Uterus (tissue), 2 donors: ENCODE results near the gene ZNF618.
"Not testable (repeated sequence)": the region's sequence is repeated elsewhere in the genome, so short reads cannot be mapped to it uniquely, and the experiment has no call there.

Experiments used
- CTCF ChIP-seq, 4 experiments: fragments of 200-600 bp in 2 of 4; fragments of 450-650 bp in 2 of 4; sonication (generic) in 2 of 4; IDR thresholded peaks; one replicate each; pipeline ENCODE4 v1.5.1; 2016 to 2019; ENCODE audit warnings: antibody characterized with exemption in 4 of 4, mild to moderate bottlenecking in 2 of 4, moderate library complexity in 1 of 4
- POLR2A ChIP-seq, 2 donors: fragments of 450-650 bp; IDR thresholded peaks; one replicate each; pipeline ENCODE4 v1.6.1; 2016; ENCODE audit warnings: antibody characterized with exemption in 2 of 2, mild to moderate bottlenecking in 1 of 2, moderate library complexity in 1 of 2

GRCh38 chr9:113997064-113997463 lies 121.0 kb downstream of the ZNF618 start:
- not testable (repeated sequence) for TF ChIP-seq CTCF, POLR2A (IDR thresholded peaks at IDR 0.05)
